ENCODE measurements around the gene CALHM5.

GRCh38 chr6:116522896-116523295, 11.5 kb downstream of the CALHM5 start:
- TF ChIP-seq CTCF (conservative IDR thresholded peaks at IDR 0.05; ENCODE audit: low read depth, low read length) (no peak), EZH2 (IDR thresholded peaks at IDR 0.05; ENCODE audit: low read length, unreplicated experiment) (no peak), EZH2phosphoT487 (IDR thresholded peaks at IDR 0.05; ENCODE audit: borderline replicate concordance, low read length) (no peak)

All from PC-3 (cell line).